NT2/D1 (cell line): Measurements from ENCODE around the gene POGLUT2.

Experiments
- YY1 ChIP-seq: IDR thresholded peaks from 2 replicates; pipeline ENCODE4 v1.6.1; 2011; ENCODE audit not compliant: insufficient read length, insufficient read depth
- ZNF274 ChIP-seq: IDR thresholded peaks from 2 replicates; pipeline ENCODE4 v1.6.1; 2011; ENCODE audit warnings: mild to moderate bottlenecking, low read depth, low read length

DNA sequence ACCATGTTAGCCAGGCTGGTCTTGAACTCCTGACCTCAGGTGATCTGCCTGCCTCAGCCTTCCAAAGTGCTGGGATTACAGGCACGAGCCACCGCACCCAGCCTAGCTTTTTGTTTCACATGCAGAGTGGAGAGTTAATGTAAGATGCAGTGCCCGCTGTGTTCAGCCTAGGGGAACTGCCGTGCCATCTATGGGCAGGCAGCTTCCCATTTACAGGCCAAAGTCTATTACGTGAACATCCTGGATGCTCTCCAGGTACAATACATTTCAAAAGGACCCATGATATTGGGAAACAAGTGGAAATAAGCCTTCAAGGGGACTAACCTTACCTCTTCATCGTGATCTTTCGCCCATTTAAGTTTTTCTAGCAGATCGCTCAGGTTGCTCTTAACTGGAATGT lies 10.1 kb downstream of the POGLUT2 start:
- TF ChIP-seq ZNF274, result no peak
- no peak for TF ChIP-seq YY1
